PC-3 (cell line): ENCODE data around the gene MYO5C.

ENCODE experiments used
- CTCF ChIP-seq: fragments of 300-600 bp; sonication (generic); conservative IDR thresholded peaks from 2 replicates; pipeline ENCODE4 v1.5.1; 2017; ENCODE audit warnings: antibody characterized with exemption, low read depth, mild to moderate bottlenecking, low read length
- EZH2 ChIP-seq: fragments of 300-600 bp; sonication (generic); IDR thresholded peaks from one replicate; pipeline ENCODE4 v1.6.1; 2017; ENCODE audit warnings: antibody characterized with exemption, mild to moderate bottlenecking, low read length; ENCODE audit not compliant: unreplicated experiment
- EZH2phosphoT487 ChIP-seq: fragments of 300-600 bp; sonication (generic); IDR thresholded peaks from 2 replicates; pipeline ENCODE4 v1.6.1; 2018; ENCODE audit warnings: mild to moderate bottlenecking, antibody characterized with exemption, low read length, borderline replicate concordance

- TF ChIP-seq CTCF (no peak), EZH2phosphoT487 (no peak), EZH2 (no peak)
Observed at GRCh38 chr15:52287114-52287513, 8.5 kb downstream of the MYO5C start.
